OCI-LY7 (cell line): ENCODE data around the gene HTR2C. TPM values are rescaled to one million over a fixed set of nuclear protein-coding genes. Genes with fewer than 3 reads are reported as not detected.
"Not testable (repeated sequence)": the region's sequence is repeated elsewhere in the genome, so short reads cannot be mapped to it uniquely, and the experiment has no call there.

Experiments used
- BruUV-seq: library from RNA; stranded (reverse); fragments of 400-500 nt; replicated peaks from 2 replicates; lab custom pipeline; 2021; lab: Mats Ljungman, UMichigan
- CTCF ChIA-PET: fragments of 300-600 bp; sonication (Branson Sonifier 250); formaldehyde crosslinking; loops from one replicate; lab custom pipeline; 2022; ENCODE audit warnings: antibody characterized with exemption; ENCODE audit not compliant: unreplicated experiment; lab: Charles Lee
- POLR2A ChIA-PET: fragments of 300-600 bp; sonication (Branson Sonifier 250); formaldehyde crosslinking; loops from one replicate; lab custom pipeline; 2022; ENCODE audit warnings: antibody characterized with exemption; lab: Charles Lee
- DNase-seq: peaks from one replicate; pipeline ENCODE4 v3.0.0-alpha.2; 2015; ENCODE audit warnings: low spot score
- H2AFZ ChIP-seq: fragments of 200-600 bp; sonication (generic), shearing (Covaris generic); 2 replicates; pipeline ENCODE4 v1.6.1; 2014; ENCODE audit warnings: mild to moderate bottlenecking, antibody characterized with exemption, low read length, moderate library complexity
- H3K27ac ChIP-seq: fragments of 200-600 bp; sonication (generic); 2 replicates; pipeline ENCODE4 v1.5.1; 2014; ENCODE audit warnings: mixed run types, low read depth, mild to moderate bottlenecking, moderate library complexity, low read length, inconsistent platforms; ENCODE audit not compliant: poor library complexity, severe bottlenecking
- H3K36me3 ChIP-seq: fragments of 200-600 bp; sonication (generic); 2 replicates; pipeline ENCODE4 v1.6.1; 2014; ENCODE audit warnings: mild to moderate bottlenecking, antibody characterized with exemption, low read length, moderate library complexity, mixed read lengths; ENCODE audit not compliant: insufficient read depth
- H3K4me1 ChIP-seq: fragments of 200-600 bp; sonication (generic); 2 replicates; pipeline ENCODE4 v1.5.1; 2014; ENCODE audit warnings: mild to moderate bottlenecking, low read length; ENCODE audit not compliant: insufficient read depth, poor library complexity, severe bottlenecking
- H3K4me2 ChIP-seq: fragments of 200-600 bp; sonication (generic); 2 replicates; pipeline ENCODE4 v1.6.1; 2014; ENCODE audit warnings: mild to moderate bottlenecking, low read length
- H3K4me3 ChIP-seq: fragments of 200-600 bp; sonication (generic); 2 replicates; pipeline ENCODE4 v1.5.1; 2014; ENCODE audit warnings: mild to moderate bottlenecking, low read depth, low read length; ENCODE audit not compliant: poor library complexity, severe bottlenecking
- H3K79me2 ChIP-seq: fragments of 200-600 bp; sonication (generic); 2 replicates; pipeline ENCODE4 v1.6.1; 2016; ENCODE audit warnings: low read depth, mild to moderate bottlenecking, low read length, moderate library complexity, mixed read lengths; ENCODE audit not compliant: insufficient read depth
- H3K9me2 ChIP-seq: fragments of 200-600 bp; sonication (generic); 2 replicates; pipeline ENCODE4 v1.6.1; 2016; ENCODE audit warnings: mild to moderate bottlenecking, low read length, mixed read lengths; ENCODE audit not compliant: insufficient read depth
- H3K9me3 ChIP-seq: fragments of 200-600 bp; sonication (generic); 2 replicates; pipeline ENCODE4 v1.6.1; 2014; ENCODE audit warnings: mild to moderate bottlenecking, mixed run types, low read length, mixed read lengths
- H4K20me1 ChIP-seq: fragments of 200-600 bp; sonication (generic); 2 replicates; pipeline ENCODE4 v1.6.1; 2014; ENCODE audit warnings: mild to moderate bottlenecking, antibody characterized with exemption, low read length, moderate library complexity, mixed read lengths; ENCODE audit not compliant: insufficient read depth
- EZH2phosphoT487 ChIP-seq: fragments of 200-600 bp; sonication (generic); IDR thresholded peaks from 2 replicates; pipeline ENCODE4 v1.6.1; 2018; ENCODE audit warnings: low read depth, borderline replicate concordance, mild to moderate bottlenecking, mixed run types, antibody characterized with exemption, low read length, moderate library complexity, mixed read lengths
- intact Hi-C: fragments of 100-400 bp; cut with micrococcal nuclease; formaldehyde crosslinking; loops from one replicate; pipeline ENCODE4 v1.10.0; 2022; ENCODE audit not compliant: unreplicated experiment
- total RNA-seq, 2 experiments: library from RNA; depleted of rRNA in 1 of 2; stranded (reverse); fragments of >200 nt in 1 of 2; shearing (Covaris generic) in 1 of 2; gene quantifications; 2 replicates each; pipeline ENCODE4 v1.2.3, GENCODE V29; 2014 to 2022
- TF ChIP-seq, protein P1 (sequence below): fragments of 200-600 bp; sonication (generic); conservative IDR thresholded peaks from 2 replicates; pipeline ENCODE4 v1.5.1; 2014; ENCODE audit warnings: mild to moderate bottlenecking, antibody characterized with exemption, low read length, moderate library complexity, mixed read lengths

Gene HTR2C
- total RNA-seq, 2 experiments from 2014 or later: not detected

DNA sequence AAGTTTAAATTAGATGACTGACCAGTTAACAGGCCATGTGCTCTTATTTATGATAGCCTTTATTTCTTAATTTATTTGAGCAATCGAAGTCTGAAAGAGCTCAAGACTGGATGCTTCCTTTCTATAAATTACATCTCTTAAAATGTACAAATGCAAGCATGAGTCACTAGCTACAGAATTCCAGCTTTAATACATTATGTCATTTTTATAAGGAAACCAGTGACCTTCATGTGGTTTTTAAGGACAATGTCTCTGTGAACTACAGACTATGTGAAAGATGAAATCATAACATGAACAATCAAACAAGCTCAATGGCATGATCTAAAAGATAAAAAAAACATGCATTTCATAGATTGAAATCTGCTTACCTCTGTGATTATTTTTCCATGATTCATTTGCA lies 15.4 kb downstream of the HTR2C start:
- no peaks in the 10 kb centered on the region for H4K20me1 ChIP-seq
- H2AFZ ChIP-seq: no peak overlapping the region
- H3K4me2 ChIP-seq: no peak overlapping the region
- H3K36me3 ChIP-seq: no peaks in the 10 kb centered on the region
- no TSS peak for BruUV-seq
- POLR2A ChIA-PET: no interaction called here
- no peak overlapping the region for H3K4me3 ChIP-seq
- H3K27ac ChIP-seq: no peak overlapping the region
- intact Hi-C loops: no loop called here
- no peaks in the 10 kb centered on the region for H3K4me1 ChIP-seq
- H3K79me2 ChIP-seq: no peaks in the 10 kb centered on the region
- H3K9me2 ChIP-seq: no peaks in the 10 kb centered on the region
- no peak for TF ChIP-seq EZH2phosphoT487
- TF ChIP-seq, protein P1, sequence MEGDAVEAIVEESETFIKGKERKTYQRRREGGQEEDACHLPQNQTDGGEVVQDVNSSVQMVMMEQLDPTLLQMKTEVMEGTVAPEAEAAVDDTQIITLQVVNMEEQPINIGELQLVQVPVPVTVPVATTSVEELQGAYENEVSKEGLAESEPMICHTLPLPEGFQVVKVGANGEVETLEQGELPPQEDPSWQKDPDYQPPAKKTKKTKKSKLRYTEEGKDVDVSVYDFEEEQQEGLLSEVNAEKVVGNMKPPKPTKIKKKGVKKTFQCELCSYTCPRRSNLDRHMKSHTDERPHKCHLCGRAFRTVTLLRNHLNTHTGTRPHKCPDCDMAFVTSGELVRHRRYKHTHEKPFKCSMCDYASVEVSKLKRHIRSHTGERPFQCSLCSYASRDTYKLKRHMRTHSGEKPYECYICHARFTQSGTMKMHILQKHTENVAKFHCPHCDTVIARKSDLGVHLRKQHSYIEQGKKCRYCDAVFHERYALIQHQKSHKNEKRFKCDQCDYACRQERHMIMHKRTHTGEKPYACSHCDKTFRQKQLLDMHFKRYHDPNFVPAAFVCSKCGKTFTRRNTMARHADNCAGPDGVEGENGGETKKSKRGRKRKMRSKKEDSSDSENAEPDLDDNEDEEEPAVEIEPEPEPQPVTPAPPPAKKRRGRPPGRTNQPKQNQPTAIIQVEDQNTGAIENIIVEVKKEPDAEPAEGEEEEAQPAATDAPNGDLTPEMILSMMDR: no peak
- no peaks in the 10 kb centered on the region for H3K9me3 ChIP-seq
- DNase-seq: no peak
- CTCF ChIA-PET: no interaction called here

DNA sequence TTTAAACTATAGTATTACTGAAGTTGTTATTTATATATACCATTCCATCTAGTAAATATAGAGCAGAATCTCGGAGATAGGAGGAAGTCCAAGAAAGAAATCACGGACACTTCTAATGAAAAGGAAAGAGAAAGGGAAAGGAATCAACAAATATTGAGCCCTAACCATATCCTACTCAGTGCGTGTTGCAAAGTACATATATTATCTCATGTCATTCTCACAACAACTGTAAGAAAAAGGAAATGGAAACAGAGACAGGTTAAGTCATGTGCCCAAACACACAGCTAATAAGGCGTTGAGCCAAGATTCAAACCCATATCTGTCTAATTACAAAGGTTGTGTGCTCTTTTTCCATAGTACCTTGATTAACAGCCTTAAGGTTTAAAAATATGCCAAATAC lies 16.0 kb downstream of the HTR2C start:
- no peaks in the 10 kb centered on the region for H3K79me2 ChIP-seq

DNA sequence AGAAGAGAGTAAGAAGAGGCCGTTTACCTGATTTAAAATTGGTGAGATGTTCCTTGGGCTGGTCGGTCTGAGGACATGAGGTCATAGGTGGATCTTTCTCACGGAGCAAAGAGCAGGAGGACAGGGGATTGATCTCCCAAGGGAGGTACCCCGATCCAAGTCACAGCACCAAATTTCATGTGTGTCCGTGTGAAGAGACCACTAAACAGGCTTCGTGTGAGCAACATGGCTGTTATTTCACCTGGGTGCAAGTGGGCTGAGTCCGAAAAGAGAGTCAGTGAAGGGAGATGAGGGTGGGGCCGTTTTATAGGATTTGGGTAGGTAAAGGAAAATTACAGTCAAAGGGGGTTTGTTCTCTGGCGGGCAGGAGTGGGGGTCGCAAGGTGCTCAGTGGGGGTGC lies 22.7 kb downstream of the HTR2C start:
- H4K20me1 ChIP-seq, H3K27ac ChIP-seq, H3K9me2 ChIP-seq, H3K36me3 ChIP-seq, intact Hi-C loops, DNase-seq, H3K9me3 ChIP-seq, CTCF ChIA-PET, H3K4me2 ChIP-seq, H3K4me3 ChIP-seq, POLR2A ChIA-PET, H3K79me2 ChIP-seq, H3K4me1 ChIP-seq, BruUV-seq, H2AFZ ChIP-seq: not testable (repeated sequence)

More for the DNA sequence above, 16.0 kb downstream of the HTR2C start:
- Histone ChIP-seq H3K4me3 (no peak overlapping the region), H3K9me2 (no peaks in the 10 kb centered on the region), H3K36me3 (no peaks in the 10 kb centered on the region), H3K9me3 (no peaks in the 10 kb centered on the region), H2AFZ (no peak overlapping the region), H3K4me1 (no peaks in the 10 kb centered on the region), H3K4me2 (no peak overlapping the region), H3K27ac (no peak overlapping the region), H4K20me1 (no peaks in the 10 kb centered on the region)
- no peak for DNase-seq
- ChIA-PET CTCF (no interaction called here), POLR2A (no interaction called here)
- TF ChIP-seq, protein P1: no peak
- no peak for TF ChIP-seq EZH2phosphoT487
- intact Hi-C loops: no loop called here
- BruUV-seq: no TSS peak
